Progenitor cell of endocrine pancreas (in vitro differentiated cells): Measurements from ENCODE around the gene STIM2. TPM values are rescaled to one million over a fixed set of nuclear protein-coding genes. Genes with fewer than 3 reads are reported as not detected.

ENCODE experiments used
- DNase-seq: peaks from one replicate; pipeline ENCODE4 v3.0.0; 2021; ENCODE audit warnings: low spot score; ENCODE audit not compliant: unreplicated experiment
- H3K27ac Mint-ChIP-seq: 2 replicates; pipeline ENCODE4 v1.8.0; 2021; ENCODE audit warnings: mild to moderate bottlenecking, moderate library complexity, mixed read lengths
- H3K27me3 Mint-ChIP-seq: 2 replicates; pipeline ENCODE4 v1.8.0; 2021; ENCODE audit warnings: mixed read lengths
- H3K36me3 Mint-ChIP-seq: 2 replicates; pipeline ENCODE4 v1.8.0; 2022; ENCODE audit warnings: mixed read lengths; ENCODE audit not compliant: insufficient read depth
- H3K4me1 Mint-ChIP-seq: 2 replicates; pipeline ENCODE4 v1.8.0; 2021; ENCODE audit warnings: low read depth, mixed read lengths
- H3K4me3 Mint-ChIP-seq: 2 replicates; pipeline ENCODE4 v1.8.0; 2021; ENCODE audit warnings: low read depth, mild to moderate bottlenecking, moderate library complexity, mixed read lengths
- H3K9me3 Mint-ChIP-seq: 2 replicates; pipeline ENCODE4 v1.8.0; 2021; ENCODE audit warnings: low read depth, mixed read lengths
- CTCF ChIP-seq: fragments of 200-600 bp; sonication (generic); IDR thresholded peaks from one replicate; pipeline ENCODE4 v1.5.0; 2021; ENCODE audit warnings: antibody characterized with exemption, mild to moderate bottlenecking; ENCODE audit not compliant: unreplicated experiment
- total RNA-seq: library from RNA; stranded (reverse); gene quantifications from 2 replicates; pipeline ENCODE4 v1.2.1, GENCODE V29; 2021

The STIM2 gene
- total RNA-seq, 1 donor from 2014 or later = 48.7 TPM

- no peak for TF ChIP-seq CTCF
- H3K4me3 Mint-ChIP-seq = no peak overlapping the region
- peaks cover 10% of the 10 kb centered on the region for H3K9me3 Mint-ChIP-seq
- H3K4me1 Mint-ChIP-seq = peaks cover 12% of the 10 kb centered on the region
- DNase-seq = no peak
- no peaks in the 10 kb centered on the region for H3K36me3 Mint-ChIP-seq
- H3K27ac Mint-ChIP-seq = no peak overlapping the region
- no peaks in the 10 kb centered on the region for H3K27me3 Mint-ChIP-seq
Observed at GRCh38 chr4:26827798-26828197, 32.8 kb upstream of the STIM2 start.

- H3K27ac Mint-ChIP-seq = no peak overlapping the region
- H3K4me1 Mint-ChIP-seq = peaks cover 12% of the 10 kb centered on the region
- no peak for TF ChIP-seq CTCF
- H3K4me3 Mint-ChIP-seq = no peak overlapping the region
- H3K36me3 Mint-ChIP-seq = no peaks in the 10 kb centered on the region
- no peaks in the 10 kb centered on the region for H3K27me3 Mint-ChIP-seq
- no peaks in the 10 kb centered on the region for H3K9me3 Mint-ChIP-seq
- no peak for DNase-seq
Observed at GRCh38 chr4:26829018-26829417, 31.6 kb upstream of the STIM2 start.

DNA sequence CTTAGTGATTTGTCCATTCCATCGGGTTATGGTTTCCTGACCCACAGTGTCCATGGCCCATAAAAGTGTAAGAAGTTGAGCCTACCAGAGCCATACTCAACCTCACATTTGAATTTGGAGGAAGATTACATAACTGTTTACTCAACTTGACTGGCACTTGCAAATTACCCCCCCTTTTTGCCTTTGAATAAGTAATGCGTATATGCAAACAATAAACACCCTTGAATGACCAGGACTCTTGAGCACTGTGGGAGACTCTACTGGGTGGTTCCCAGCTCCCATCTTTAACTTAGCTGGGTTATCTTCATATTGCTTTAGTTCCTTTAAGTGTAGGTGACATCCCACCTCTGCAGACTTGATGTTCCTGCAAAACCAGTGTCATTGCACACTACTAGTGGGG, 30.6 kb upstream of the STIM2 start:
- no peaks in the 10 kb centered on the region for H3K9me3 Mint-ChIP-seq
- no peak overlapping the region for H3K27ac Mint-ChIP-seq
- no peak for DNase-seq
- no peaks in the 10 kb centered on the region for H3K36me3 Mint-ChIP-seq
- no peak for TF ChIP-seq CTCF
- H3K27me3 Mint-ChIP-seq = no peaks in the 10 kb centered on the region
- H3K4me3 Mint-ChIP-seq = no peak overlapping the region
- peaks cover 12% of the 10 kb centered on the region for H3K4me1 Mint-ChIP-seq

DNA sequence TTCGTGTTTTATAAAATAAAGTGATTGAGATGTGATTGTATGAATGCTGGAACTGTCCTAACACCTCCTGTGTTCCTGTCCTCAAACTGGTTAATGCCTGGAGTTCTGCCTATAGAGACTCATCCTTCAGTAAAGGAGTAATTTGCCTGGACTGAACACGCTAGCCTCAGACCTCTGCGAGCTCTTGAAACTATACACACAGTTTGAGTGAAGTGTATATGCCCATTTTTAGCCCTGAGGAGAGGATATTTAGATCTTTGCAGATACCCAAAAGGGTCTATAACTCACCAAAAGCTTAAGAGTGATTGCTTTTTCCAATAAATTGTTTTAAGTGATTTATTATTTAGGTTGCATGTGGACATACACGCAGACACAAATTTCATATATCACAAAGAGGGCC, 29.9 kb upstream of the STIM2 start:
- H3K36me3 Mint-ChIP-seq = no peaks in the 10 kb centered on the region
- no peak for DNase-seq
- H3K27ac Mint-ChIP-seq = no peak overlapping the region
- TF ChIP-seq CTCF = no peak
- H3K9me3 Mint-ChIP-seq = no peaks in the 10 kb centered on the region
- no peaks in the 10 kb centered on the region for H3K27me3 Mint-ChIP-seq
- peaks cover 12% of the 10 kb centered on the region for H3K4me1 Mint-ChIP-seq
- no peak overlapping the region for H3K4me3 Mint-ChIP-seq

DNA sequence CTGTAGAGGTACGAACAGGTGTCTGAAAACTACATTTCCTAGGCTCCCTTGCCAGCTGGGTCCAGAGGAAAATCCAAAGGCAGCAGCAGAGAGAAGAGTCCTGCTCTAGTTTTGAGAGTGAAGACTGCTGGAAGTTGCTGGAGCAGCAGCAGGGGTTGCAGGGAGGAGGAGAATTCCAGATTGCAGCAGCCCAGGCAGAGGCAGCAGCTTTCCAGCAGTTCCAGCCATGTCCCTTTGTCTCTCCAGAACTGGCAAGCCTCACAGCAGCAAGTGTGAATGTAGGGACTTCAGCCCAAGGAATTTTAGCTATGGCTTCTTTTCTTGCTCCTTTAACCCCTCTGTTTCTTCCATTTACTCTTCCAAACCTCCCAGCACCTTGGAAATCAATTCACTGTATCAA, 24.1 kb upstream of the STIM2 start:
- no peaks in the 10 kb centered on the region for H3K4me1 Mint-ChIP-seq
- no peaks in the 10 kb centered on the region for H3K27me3 Mint-ChIP-seq
- no peaks in the 10 kb centered on the region for H3K9me3 Mint-ChIP-seq
- H3K36me3 Mint-ChIP-seq = no peaks in the 10 kb centered on the region
- no peak for DNase-seq
- no peak overlapping the region for H3K27ac Mint-ChIP-seq
- no peak for TF ChIP-seq CTCF
- H3K4me3 Mint-ChIP-seq = no peak overlapping the region
